Measurements from ENCODE around the gene AGAP3. TPM values are rescaled to one million over a fixed set of nuclear protein-coding genes. Genes with fewer than 3 reads are reported as not detected.
A peak's percentile ranks its signal among the peaks of the same experiment; 100 is the strongest.

AGAP3 gene
- total RNA-seq, 1 donor from 2014 or later = 7.4 TPM

DNA sequence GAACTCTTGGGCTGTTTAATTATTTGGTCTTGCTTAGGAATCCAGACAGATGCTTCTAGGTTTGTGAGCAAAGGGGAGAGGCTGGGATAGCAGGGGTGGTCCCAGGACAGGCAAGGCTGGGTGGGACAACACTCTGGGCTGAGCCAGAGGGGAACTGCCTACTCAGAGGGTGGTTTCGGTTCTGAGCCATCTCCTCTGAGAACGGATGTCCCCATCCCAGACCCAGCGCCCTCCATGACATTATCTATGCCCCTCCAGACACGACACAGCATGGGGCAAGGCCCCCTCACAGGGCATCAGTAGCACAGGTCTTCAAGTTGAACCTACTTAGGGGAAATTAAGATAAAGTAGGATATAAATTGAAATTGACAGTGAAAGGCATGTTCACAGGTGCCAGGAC lies 93.7 kb downstream of the AGAP3 start:
- H3K27me3 Mint-ChIP-seq = peaks cover 30% of the 10 kb centered on the region

GRCh38 chr7:151181011-151181431 lies 94.7 kb downstream of the AGAP3 start:
- DNase-seq = peak; percentile 6

More for the DNA sequence above, 93.7 kb downstream of the AGAP3 start:
- DNase-seq (peak; percentile 5), ATAC-seq (ENCODE audit: low read depth) (no peak)
- TF ChIP-seq, protein P1, sequence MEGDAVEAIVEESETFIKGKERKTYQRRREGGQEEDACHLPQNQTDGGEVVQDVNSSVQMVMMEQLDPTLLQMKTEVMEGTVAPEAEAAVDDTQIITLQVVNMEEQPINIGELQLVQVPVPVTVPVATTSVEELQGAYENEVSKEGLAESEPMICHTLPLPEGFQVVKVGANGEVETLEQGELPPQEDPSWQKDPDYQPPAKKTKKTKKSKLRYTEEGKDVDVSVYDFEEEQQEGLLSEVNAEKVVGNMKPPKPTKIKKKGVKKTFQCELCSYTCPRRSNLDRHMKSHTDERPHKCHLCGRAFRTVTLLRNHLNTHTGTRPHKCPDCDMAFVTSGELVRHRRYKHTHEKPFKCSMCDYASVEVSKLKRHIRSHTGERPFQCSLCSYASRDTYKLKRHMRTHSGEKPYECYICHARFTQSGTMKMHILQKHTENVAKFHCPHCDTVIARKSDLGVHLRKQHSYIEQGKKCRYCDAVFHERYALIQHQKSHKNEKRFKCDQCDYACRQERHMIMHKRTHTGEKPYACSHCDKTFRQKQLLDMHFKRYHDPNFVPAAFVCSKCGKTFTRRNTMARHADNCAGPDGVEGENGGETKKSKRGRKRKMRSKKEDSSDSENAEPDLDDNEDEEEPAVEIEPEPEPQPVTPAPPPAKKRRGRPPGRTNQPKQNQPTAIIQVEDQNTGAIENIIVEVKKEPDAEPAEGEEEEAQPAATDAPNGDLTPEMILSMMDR (IDR thresholded peaks at IDR 0.05) = no peak
- Mint-ChIP-seq H3K9me3 (no peaks in the 10 kb centered on the region), H3K27ac (no peak overlapping the region), H3K4me1 (no peaks in the 10 kb centered on the region), H3K36me3 (ENCODE audit: low read depth) (no peaks in the 10 kb centered on the region), H3K4me3 (no peak overlapping the region)
- ChIA-PET CTCF (no interaction called here), POLR2A (no interaction called here)
- intact Hi-C loops (cut with micrococcal nuclease) = no loop called here

GRCh38 chr7:151185762-151186639 lies 99.7 kb downstream of the AGAP3 start:
- Mint-ChIP-seq H3K4me1 (peaks cover 4% of the 10 kb centered on the region), H3K9me3 (no peaks in the 10 kb centered on the region), H3K27ac (no peak overlapping the region), H3K27me3 (peaks cover 27% of the 10 kb centered on the region), H3K4me3 (no peak overlapping the region), H3K36me3 (ENCODE audit: low read depth) (no peaks in the 10 kb centered on the region)
- intact Hi-C loops (cut with micrococcal nuclease) = no loop called here
- CTCF ChIA-PET = no interaction called here
- no peak for DNase-seq
- TF ChIP-seq, protein P1 (IDR thresholded peaks at IDR 0.05) = no peak
- no peak for ATAC-seq (ENCODE audit: low read depth)
- POLR2A ChIA-PET = no interaction called here

More at GRCh38 chr7:151181011-151181431, 94.7 kb downstream of the AGAP3 start:
- H3K27ac Mint-ChIP-seq = no peak overlapping the region
- no peaks in the 10 kb centered on the region for H3K9me3 Mint-ChIP-seq
- intact Hi-C loops (cut with micrococcal nuclease) = no loop called here
- H3K4me1 Mint-ChIP-seq = no peaks in the 10 kb centered on the region
- TF ChIP-seq, protein P1 (IDR thresholded peaks at IDR 0.05) = no peak
- POLR2A ChIA-PET = no interaction called here
- no peak overlapping the region for H3K4me3 Mint-ChIP-seq
- CTCF ChIA-PET = no interaction called here
- ATAC-seq (ENCODE audit: low read depth) = no peak
- H3K36me3 Mint-ChIP-seq (ENCODE audit: low read depth) = no peaks in the 10 kb centered on the region
- peaks cover 30% of the 10 kb centered on the region for H3K27me3 Mint-ChIP-seq

- ChIA-PET CTCF (no interaction called here), POLR2A (no interaction called here)
- H3K4me1 Mint-ChIP-seq = peaks cover 4% of the 10 kb centered on the region
- H3K9me3 Mint-ChIP-seq = no peaks in the 10 kb centered on the region
- no peaks in the 10 kb centered on the region for H3K36me3 Mint-ChIP-seq (ENCODE audit: low read depth)
- H3K27me3 Mint-ChIP-seq = peaks cover 28% of the 10 kb centered on the region
- ATAC-seq (ENCODE audit: low read depth) (no peak), DNase-seq (no peak)
- H3K4me3 Mint-ChIP-seq = no peak within 1 kb of the TSS
- TF ChIP-seq, protein P1 (IDR thresholded peaks at IDR 0.05) = no peak
- intact Hi-C loops (cut with micrococcal nuclease) = no loop called here
- no peak within 1 kb of the TSS for H3K27ac Mint-ChIP-seq
Observed at GRCh38 chr7:151186640-151187408, 100.5 kb downstream of the AGAP3 start, which contains the start of gene ASB10. Gene ASB10 (minus strand): TSS chr7:151187250. CDS start chr7:151187130, 120 bp downstream.

Data from activated B cell treated with CpG ODN at 0.5 μM for 24 hours (primary cell).